ENCODE results near the gene LYST. TPM values are rescaled to one million over a fixed set of nuclear protein-coding genes. Genes with fewer than 3 reads are reported as not detected.
"Not testable (repeated sequence)": the region's sequence is repeated elsewhere in the genome, so short reads cannot be mapped to it uniquely, and the experiment has no call there.

The LYST gene
- total RNA-seq, 2 experiments from 2014 or later, result 63.8 to 76.2 TPM

GRCh38 chr1:235638612-235639011, 228.1 kb downstream of the LYST start:
- not testable (repeated sequence) for H3K36me3 Mint-ChIP-seq, H3K9me3 Mint-ChIP-seq, DNase-seq, H3K27ac Mint-ChIP-seq, H3K4me3 Mint-ChIP-seq
- H3K27me3 Mint-ChIP-seq, result peaks cover 14% of the 10 kb centered on the region
- H3K4me1 Mint-ChIP-seq, result peaks cover 18% of the 10 kb centered on the region

- Mint-ChIP-seq H3K4me1 (peaks cover 15% of the 10 kb centered on the region), H3K9me3 (no peaks in the 10 kb centered on the region), H3K4me3 (no peak overlapping the region)
Measured at GRCh38 chr1:235637756-235638534, 228.8 kb downstream of the LYST start.

GRCh38 chr1:235635938-235636662, 230.6 kb downstream of the LYST start:
- Mint-ChIP-seq H3K27ac (no peak overlapping the region), H3K4me3 (no peak overlapping the region), H3K27me3 (peaks cover 10% of the 10 kb centered on the region), H3K9me3 (no peaks in the 10 kb centered on the region), H3K36me3 (no peaks in the 10 kb centered on the region), H3K4me1 (peaks cover 10% of the 10 kb centered on the region)
- no peak for DNase-seq

More at GRCh38 chr1:235637756-235638534, 228.8 kb downstream of the LYST start:
- H3K27me3 Mint-ChIP-seq, result peaks cover 8% of the 10 kb centered on the region
- H3K36me3 Mint-ChIP-seq, result no peaks in the 10 kb centered on the region
- H3K27ac Mint-ChIP-seq, result no peak overlapping the region
- no peak for DNase-seq

DNA sequence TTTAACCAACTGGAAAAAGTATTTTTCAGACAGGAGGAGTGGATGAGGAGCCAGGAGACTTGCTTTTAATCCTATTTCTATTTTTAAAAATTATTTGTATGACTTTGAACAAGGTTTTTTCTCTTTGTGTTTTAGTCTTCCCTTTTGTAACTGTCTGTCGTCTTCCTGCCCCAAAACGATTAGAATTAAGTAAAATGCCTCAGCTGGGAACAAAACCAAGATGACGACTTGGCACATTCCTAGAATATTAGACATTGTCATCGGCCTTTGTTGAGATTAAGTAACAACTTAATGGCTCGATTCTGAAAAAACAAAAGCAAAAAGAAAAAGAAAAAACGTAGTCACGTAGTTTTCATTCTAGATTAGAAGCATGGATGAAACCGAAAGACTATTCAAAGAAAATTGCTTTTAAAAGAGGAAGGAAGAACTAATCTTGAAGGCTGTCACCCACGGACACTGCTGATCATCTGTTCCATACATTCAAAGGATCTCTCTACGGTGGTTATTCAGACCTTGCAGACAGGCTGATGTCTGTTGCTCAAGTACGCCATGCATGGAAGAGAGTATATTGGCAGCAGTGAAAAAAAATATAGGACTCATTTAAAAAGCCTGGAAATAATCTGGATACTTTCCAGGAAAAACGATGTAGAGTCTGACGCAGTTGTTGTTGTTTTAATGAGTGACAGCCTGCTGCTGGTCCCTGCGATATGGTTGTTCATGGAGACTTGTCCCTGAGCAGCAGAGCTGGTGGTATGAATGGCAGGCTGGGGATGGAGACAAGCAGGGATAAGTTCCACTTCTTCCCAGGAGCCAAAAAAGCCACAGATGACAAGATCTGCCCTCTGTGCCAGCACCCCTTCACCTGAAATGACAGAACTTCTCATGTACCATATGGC, 234.0 kb downstream of the LYST start:
- peaks cover 10% of the 10 kb centered on the region for H3K4me1 Mint-ChIP-seq
- peak overlapping the region; percentile 59 for H3K4me3 Mint-ChIP-seq
- H3K27me3 Mint-ChIP-seq, result peaks cover 10% of the 10 kb centered on the region
- no peaks in the 10 kb centered on the region for H3K36me3 Mint-ChIP-seq
- no peak for DNase-seq
- H3K9me3 Mint-ChIP-seq, result no peaks in the 10 kb centered on the region
- peak overlapping the region; percentile 65 for H3K27ac Mint-ChIP-seq

GRCh38 chr1:235631816-235632215, 234.9 kb downstream of the LYST start:
- Mint-ChIP-seq H3K36me3 (no peaks in the 10 kb centered on the region), H3K9me3 (no peaks in the 10 kb centered on the region), H3K27me3 (peaks cover 14% of the 10 kb centered on the region), H3K4me1 (peaks cover 10% of the 10 kb centered on the region), H3K4me3 (no peak overlapping the region), H3K27ac (no peak overlapping the region)
- DNase-seq, result no peak

DNA sequence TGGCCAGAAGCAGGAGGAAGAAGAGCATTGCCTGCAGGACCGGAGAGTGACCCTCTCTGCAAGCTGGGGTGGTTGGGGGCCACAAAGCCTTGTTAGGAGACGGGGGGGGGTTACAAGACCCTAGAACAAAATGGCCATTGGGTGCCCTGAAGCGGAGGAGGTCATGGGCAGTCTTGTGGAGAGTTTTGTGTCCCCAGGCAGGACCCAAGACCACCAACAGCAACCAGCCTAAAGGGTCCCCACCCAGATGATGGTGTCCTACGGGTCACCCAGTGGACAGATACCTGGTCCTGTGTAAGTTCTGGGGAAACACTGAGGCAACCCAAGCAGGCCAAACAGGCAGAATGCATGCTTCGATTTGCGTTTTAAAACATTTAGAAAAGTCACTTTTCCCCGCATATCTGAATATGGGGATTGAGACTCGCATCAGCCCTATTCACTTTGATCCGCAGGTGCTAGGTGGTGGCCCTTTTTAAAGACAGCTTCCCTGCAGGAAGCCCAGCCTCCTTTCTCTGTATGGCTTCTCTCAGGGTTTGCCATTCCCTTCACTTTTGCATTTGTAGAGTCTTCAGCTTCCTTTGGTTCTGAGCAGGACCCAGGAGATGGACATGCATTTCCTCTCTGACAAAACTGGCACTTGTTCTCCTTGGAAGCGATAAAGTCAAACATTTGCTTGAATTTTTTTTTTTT, 238.2 kb downstream of the LYST start:
- Mint-ChIP-seq H3K36me3 (no peaks in the 10 kb centered on the region), H3K27ac (no peak overlapping the region), H3K27me3 (peaks cover 11% of the 10 kb centered on the region), H3K4me1 (peaks cover 10% of the 10 kb centered on the region), H3K9me3 (no peaks in the 10 kb centered on the region), H3K4me3 (no peak overlapping the region)
- no peak for DNase-seq

- no peak for DNase-seq
- Mint-ChIP-seq H3K27me3 (peaks cover 13% of the 10 kb centered on the region), H3K4me1 (no peaks in the 10 kb centered on the region), H3K36me3 (no peaks in the 10 kb centered on the region), H3K27ac (no peak overlapping the region), H3K9me3 (no peaks in the 10 kb centered on the region), H3K4me3 (no peak overlapping the region)
Measured at GRCh38 chr1:235625831-235626230, 240.9 kb downstream of the LYST start.

DNA sequence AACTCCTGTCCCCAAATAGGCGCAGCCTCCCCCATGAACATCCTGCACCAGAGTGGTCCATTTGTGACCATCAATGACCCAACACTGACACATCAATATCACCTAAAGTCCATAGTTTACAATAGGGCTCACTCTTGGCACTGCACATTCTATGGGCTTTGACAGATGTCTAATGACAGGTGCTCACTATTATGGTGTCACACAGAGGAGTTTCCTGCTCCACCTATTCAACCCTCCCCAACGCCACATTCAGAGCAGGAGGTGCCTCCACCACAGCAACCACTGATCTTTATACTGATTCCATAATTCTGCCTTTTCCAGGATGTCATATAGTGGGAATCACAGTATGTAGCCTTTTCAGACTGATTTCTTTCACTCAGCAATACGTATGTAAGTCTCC, 241.4 kb downstream of the LYST start:
- no peak overlapping the region for H3K27ac Mint-ChIP-seq
- no peaks in the 10 kb centered on the region for H3K4me1 Mint-ChIP-seq
- peaks cover 13% of the 10 kb centered on the region for H3K27me3 Mint-ChIP-seq
- no peaks in the 10 kb centered on the region for H3K9me3 Mint-ChIP-seq
- H3K36me3 Mint-ChIP-seq, result no peaks in the 10 kb centered on the region
- no peak for DNase-seq
- H3K4me3 Mint-ChIP-seq, result no peak overlapping the region

DNA sequence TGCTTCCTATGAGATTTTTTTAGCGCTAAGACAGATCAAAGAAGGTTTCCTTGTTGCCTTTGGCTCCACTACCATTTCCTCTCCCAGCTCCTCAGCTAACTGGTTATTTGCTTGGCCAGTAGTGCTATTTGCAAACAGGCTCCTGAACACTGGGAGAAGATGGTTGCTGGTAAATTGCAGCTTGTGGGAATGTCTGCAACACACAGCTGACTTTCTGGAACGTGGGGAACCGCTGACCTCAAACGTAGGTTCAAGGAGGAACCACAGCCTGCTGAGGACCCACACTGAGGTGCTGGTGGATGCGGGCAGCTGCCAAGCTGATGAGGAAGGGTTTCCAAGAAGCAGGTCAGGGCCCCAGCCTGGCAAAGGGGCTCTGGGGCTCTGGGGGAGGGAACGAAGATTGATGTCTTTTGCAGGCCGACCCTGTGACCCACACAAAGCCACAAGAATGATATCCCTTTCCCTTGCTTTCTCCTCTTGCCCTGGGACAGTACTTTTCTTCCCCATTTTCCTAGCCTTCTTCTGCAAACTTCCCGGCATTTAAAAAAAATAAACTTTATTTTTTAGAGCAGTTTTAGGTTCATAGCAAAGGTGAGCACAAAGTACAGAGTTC, 241.9 kb downstream of the LYST start:
- no peak overlapping the region for H3K4me3 Mint-ChIP-seq
- H3K9me3 Mint-ChIP-seq, result no peaks in the 10 kb centered on the region
- no peak for DNase-seq
- peaks cover 13% of the 10 kb centered on the region for H3K27me3 Mint-ChIP-seq
- H3K4me1 Mint-ChIP-seq, result no peaks in the 10 kb centered on the region
- H3K27ac Mint-ChIP-seq, result no peak overlapping the region
- H3K36me3 Mint-ChIP-seq, result no peaks in the 10 kb centered on the region

DNA sequence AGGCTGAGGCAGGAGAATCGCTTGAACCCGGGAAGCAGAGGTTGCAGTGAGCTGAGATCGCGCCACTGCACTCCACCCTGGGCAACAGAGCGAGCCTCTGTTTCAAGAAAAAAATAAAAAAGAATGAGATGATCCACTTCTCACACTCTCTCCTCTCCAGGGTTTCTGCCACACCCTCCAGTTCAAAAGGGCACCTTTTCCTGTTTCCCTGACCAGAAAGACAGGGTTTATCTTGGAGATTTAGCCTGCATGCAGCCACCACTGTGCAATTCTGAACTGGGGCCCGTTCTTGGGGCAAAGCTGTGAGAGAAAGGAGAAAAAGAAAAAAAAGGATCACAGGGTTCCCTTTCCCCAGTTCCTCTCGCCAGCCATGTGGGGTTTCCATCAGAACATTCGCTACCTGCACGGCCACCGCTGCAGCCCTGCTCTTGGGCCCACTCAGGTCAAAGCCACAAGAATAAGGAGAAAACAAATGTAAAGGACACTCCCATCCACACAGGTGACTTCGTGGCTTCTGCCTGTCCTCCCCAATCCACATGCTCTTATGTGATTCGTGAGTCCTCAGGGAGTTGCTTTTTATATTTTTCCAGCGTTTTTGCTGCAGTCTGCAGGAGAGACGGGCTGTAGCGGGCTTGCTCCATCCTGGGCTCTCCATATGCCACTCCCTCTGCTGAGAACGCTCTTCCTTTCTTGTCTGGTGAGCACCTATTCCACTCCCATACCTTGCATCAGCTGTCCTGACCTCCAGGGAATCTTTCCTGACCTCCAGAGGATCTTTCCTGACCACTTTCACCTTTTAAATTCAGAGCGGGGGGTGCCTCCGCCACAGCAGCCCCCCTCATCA, 243.5 kb downstream of the LYST start:
- Mint-ChIP-seq H3K27ac (no peak overlapping the region), H3K4me3 (no peak overlapping the region), H3K9me3 (no peaks in the 10 kb centered on the region)

DNA sequence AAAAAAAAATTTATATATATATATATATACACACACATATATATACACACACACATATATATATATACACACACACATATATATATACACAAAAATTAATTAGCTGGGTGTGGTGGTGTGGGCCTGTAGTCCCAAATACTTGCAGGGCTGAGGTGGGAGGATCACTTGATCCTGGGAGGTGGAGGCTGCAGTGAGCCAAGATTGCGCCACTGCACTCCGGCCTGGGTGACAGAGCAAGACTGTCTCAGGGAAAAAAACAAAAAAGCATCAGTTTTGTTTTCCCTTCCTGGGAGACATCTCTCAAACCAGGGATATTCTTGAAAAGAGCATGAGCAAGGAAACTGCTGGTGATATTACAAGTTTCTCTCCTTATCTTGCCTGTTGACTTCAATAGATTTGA, 247.6 kb downstream of the LYST start:
- not testable (repeated sequence) for DNase-seq, H3K27me3 Mint-ChIP-seq, H3K4me1 Mint-ChIP-seq, H3K9me3 Mint-ChIP-seq, H3K4me3 Mint-ChIP-seq, H3K36me3 Mint-ChIP-seq, H3K27ac Mint-ChIP-seq

More for the DNA sequence above, 243.5 kb downstream of the LYST start:
- no peak for DNase-seq
- peaks cover 13% of the 10 kb centered on the region for H3K27me3 Mint-ChIP-seq
- no peaks in the 10 kb centered on the region for H3K36me3 Mint-ChIP-seq
- no peaks in the 10 kb centered on the region for H3K4me1 Mint-ChIP-seq

DNA sequence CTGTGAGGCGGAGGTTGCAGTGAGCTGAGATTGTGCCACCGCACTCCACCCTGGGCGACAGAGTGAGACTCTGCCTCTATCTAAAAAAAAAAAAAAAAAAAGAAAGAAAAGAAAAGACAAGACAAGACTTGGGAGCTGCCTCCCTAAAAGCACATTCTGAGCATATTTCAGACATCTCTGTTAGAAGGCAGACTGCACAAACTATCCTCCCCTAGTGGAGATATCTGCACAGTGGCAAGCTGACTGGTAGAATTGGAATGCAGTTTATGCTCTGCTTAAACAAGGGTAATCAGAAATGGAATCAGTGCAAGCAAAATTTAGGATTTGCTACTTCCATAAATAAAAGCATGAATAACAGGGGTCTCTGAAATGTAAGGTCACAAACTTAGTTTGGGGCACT, 248.9 kb downstream of the LYST start:
- DNase-seq, result no peak
- no peak overlapping the region for H3K27ac Mint-ChIP-seq
- no peaks in the 10 kb centered on the region for H3K9me3 Mint-ChIP-seq
- no peaks in the 10 kb centered on the region for H3K27me3 Mint-ChIP-seq
- H3K4me3 Mint-ChIP-seq, result no peak overlapping the region
- no peaks in the 10 kb centered on the region for H3K4me1 Mint-ChIP-seq
- no peaks in the 10 kb centered on the region for H3K36me3 Mint-ChIP-seq

DNA sequence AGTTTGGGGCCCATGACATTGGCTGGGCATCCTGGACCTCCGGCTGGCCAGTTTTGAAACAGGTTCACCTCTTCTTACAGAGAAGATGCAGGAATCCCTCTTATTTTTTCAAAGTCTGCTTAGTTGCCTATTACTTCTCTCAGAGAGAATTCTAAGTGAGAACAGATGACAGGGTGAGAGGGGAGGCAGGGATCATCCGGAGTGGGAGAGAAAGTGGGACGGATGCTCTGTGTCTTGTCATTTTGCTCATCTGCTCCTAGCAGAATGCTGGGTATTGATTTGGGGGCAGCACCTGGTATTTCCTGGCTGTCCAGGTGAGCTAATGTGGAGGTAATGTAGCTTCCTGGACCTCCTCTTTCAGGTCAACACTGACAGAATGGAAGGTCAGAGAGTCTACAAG, 249.6 kb downstream of the LYST start:
- H3K9me3 Mint-ChIP-seq, result no peaks in the 10 kb centered on the region
- no peaks in the 10 kb centered on the region for H3K36me3 Mint-ChIP-seq
- H3K27ac Mint-ChIP-seq, result no peak overlapping the region
- DNase-seq, result no peak
- H3K4me1 Mint-ChIP-seq, result no peaks in the 10 kb centered on the region
- H3K4me3 Mint-ChIP-seq, result no peak overlapping the region
- no peaks in the 10 kb centered on the region for H3K27me3 Mint-ChIP-seq
